Subcutaneous adipose tissue (tissue), 4 donors: Measurements from ENCODE around the gene ARHGEF17. TPM values are rescaled to one million over a fixed set of nuclear protein-coding genes. Genes with fewer than 3 reads are reported as not detected.

ENCODE experiments used
- CTCF ChIP-seq: fragments of 450-650 bp; IDR thresholded peaks from one replicate; pipeline ENCODE4 v1.5.1; 2016; ENCODE audit warnings: low read depth, mild to moderate bottlenecking, control low read depth, antibody characterized with exemption, moderate library complexity
- total RNA-seq, 4 donors: library from RNA; depleted of rRNA; stranded (reverse); fragments of >200 nt; gene quantifications; one replicate each; pipeline ENCODE4 v1.1.0, GENCODE V29; 2016

The ARHGEF17 gene
- total RNA-seq, 4 donors from 2014 or later, result 13.1 to 95.1 (median 28.3) TPM

- TF ChIP-seq CTCF, result no peak
These were observed 76.4 kb downstream of the ARHGEF17 start for GRCh38 chr11:73384531-73384871.

GRCh38 chr11:73384872-73385689, 77.0 kb downstream of the ARHGEF17 start:
- TF ChIP-seq CTCF, result no peak

GRCh38 chr11:73386016-73386415, 77.9 kb downstream of the ARHGEF17 start:
- TF ChIP-seq CTCF, result no peak

DNA sequence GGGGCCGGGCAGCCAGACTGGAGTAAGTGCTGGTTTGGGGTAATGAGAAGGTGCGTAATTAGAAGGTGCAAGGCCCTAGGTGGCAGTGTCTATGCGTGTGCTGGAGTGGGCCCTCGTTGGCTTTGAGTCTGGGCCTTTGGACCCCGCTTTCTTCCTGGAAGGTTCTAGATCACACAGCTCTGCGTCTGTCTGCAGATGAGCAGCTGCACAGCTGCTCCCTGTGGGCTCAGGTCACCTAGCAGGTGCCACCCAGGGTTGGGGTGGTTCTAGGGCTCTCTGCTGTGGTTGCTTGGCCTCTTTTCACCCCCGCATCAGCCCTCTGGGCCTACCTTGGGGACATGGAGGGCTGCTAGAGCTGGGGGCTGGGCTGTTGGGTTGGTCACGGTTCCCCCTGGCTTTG, 78.5 kb downstream of the ARHGEF17 start:
- TF ChIP-seq CTCF, result no peak

GRCh38 chr11:73387594-73388264, 79.7 kb downstream of the ARHGEF17 start:
- no peak for TF ChIP-seq CTCF

- TF ChIP-seq CTCF, result no peak
These were observed 80.4 kb downstream of the ARHGEF17 start for GRCh38 chr11:73388265-73389133.

DNA sequence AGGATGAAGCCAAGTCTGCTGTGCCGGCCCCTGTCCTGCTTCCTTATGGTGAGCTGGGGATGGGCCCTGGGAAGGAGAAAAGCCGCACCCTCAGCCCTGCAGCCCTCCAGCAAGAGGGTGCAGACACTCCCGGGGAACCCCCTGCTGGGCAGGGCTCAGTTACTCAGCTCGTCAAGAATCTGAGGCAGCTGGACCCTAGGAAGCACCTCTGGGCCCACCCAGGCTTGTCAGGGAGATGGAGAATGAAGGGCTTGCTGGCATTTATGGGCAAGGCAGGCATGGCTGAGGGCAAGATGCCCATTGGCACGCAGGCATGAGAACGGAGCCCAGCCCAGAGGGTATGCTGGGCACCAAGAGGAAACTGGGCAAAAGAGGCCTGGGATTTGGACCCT, 81.1 kb downstream of the ARHGEF17 start:
- no peak for TF ChIP-seq CTCF
